ENCODE data around the gene CACNA1I.

DNA sequence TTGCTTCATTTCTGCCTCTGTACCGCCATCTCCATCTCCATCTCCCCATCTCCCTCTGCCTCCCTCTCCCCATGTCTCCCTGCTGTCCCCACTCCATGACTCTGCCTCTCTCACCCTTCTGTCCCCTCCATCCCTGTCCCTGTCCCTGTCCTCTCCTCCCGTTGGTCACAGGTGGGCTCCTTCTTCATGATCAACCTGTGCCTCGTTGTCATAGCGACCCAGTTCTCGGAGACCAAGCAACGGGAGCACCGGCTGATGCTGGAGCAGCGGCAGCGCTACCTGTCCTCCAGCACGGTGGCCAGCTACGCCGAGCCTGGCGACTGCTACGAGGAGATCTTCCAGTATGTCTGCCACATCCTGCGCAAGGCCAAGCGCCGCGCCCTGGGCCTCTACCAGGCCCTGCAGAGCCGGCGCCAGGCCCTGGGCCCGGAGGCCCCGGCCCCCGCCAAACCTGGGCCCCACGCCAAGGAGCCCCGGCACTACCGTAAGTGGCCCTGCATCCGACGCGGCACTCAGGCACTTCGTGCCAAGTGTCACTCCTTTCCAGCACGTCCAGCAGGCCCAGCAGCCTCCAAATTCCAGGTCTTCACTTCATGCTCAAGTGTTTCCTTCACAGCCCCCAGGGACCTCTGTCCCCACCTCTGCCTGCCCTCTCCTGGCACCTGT lies 76.0 kb downstream of the CACNA1I start:
- no peak for TF ChIP-seq ZNF184 (tag by site-specific recombination; IDR thresholded peaks at IDR 0.05)
- no peak for TF ChIP-seq ZNF133 (tag by site-specific recombination; IDR thresholded peaks at IDR 0.05)
- TF ChIP-seq, protein P1, sequence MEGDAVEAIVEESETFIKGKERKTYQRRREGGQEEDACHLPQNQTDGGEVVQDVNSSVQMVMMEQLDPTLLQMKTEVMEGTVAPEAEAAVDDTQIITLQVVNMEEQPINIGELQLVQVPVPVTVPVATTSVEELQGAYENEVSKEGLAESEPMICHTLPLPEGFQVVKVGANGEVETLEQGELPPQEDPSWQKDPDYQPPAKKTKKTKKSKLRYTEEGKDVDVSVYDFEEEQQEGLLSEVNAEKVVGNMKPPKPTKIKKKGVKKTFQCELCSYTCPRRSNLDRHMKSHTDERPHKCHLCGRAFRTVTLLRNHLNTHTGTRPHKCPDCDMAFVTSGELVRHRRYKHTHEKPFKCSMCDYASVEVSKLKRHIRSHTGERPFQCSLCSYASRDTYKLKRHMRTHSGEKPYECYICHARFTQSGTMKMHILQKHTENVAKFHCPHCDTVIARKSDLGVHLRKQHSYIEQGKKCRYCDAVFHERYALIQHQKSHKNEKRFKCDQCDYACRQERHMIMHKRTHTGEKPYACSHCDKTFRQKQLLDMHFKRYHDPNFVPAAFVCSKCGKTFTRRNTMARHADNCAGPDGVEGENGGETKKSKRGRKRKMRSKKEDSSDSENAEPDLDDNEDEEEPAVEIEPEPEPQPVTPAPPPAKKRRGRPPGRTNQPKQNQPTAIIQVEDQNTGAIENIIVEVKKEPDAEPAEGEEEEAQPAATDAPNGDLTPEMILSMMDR (tag by site-specific recombination; IDR thresholded peaks at IDR 0.05): no peak
- TF ChIP-seq ZNF558 (tag by site-specific recombination; IDR thresholded peaks at IDR 0.05): no peak
- no peak for TF ChIP-seq KLF8 (tag by site-specific recombination; IDR thresholded peaks at IDR 0.05)
- no peak for TF ChIP-seq ZNF138 (tag by site-specific recombination; IDR thresholded peaks at IDR 0.05; ENCODE audit: borderline replicate concordance)
- no peak for TF ChIP-seq TCF7L2 (IDR thresholded peaks at IDR 0.05; ENCODE audit: borderline replicate concordance, low read depth, low read length)
- TF ChIP-seq ZNF658 (tag by site-specific recombination; IDR thresholded peaks at IDR 0.05): no peak
- TF ChIP-seq, protein P2, sequence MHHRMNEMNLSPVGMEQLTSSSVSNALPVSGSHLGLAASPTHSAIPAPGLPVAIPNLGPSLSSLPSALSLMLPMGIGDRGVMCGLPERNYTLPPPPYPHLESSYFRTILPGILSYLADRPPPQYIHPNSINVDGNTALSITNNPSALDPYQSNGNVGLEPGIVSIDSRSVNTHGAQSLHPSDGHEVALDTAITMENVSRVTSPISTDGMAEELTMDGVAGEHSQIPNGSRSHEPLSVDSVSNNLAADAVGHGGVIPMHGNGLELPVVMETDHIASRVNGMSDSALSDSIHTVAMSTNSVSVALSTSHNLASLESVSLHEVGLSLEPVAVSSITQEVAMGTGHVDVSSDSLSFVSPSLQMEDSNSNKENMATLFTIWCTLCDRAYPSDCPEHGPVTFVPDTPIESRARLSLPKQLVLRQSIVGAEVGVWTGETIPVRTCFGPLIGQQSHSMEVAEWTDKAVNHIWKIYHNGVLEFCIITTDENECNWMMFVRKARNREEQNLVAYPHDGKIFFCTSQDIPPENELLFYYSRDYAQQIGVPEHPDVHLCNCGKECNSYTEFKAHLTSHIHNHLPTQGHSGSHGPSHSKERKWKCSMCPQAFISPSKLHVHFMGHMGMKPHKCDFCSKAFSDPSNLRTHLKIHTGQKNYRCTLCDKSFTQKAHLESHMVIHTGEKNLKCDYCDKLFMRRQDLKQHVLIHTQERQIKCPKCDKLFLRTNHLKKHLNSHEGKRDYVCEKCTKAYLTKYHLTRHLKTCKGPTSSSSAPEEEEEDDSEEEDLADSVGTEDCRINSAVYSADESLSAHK (tag by site-specific recombination; IDR thresholded peaks at IDR 0.05): no peak
- TF ChIP-seq SETDB1 (IDR thresholded peaks at IDR 0.05; ENCODE audit: insufficient read length, low read length): no peak
- TF ChIP-seq, protein P3, sequence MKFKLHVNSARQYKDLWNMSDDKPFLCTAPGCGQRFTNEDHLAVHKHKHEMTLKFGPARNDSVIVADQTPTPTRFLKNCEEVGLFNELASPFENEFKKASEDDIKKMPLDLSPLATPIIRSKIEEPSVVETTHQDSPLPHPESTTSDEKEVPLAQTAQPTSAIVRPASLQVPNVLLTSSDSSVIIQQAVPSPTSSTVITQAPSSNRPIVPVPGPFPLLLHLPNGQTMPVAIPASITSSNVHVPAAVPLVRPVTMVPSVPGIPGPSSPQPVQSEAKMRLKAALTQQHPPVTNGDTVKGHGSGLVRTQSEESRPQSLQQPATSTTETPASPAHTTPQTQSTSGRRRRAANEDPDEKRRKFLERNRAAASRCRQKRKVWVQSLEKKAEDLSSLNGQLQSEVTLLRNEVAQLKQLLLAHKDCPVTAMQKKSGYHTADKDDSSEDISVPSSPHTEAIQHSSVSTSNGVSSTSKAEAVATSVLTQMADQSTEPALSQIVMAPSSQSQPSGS (tag by site-specific recombination; IDR thresholded peaks at IDR 0.05; ENCODE audit: low read depth): no peak
- no peak for TF ChIP-seq ZFP69B (tag by site-specific recombination; IDR thresholded peaks at IDR 0.05)
- no peak for TF ChIP-seq ZNF561 (tag by site-specific recombination; IDR thresholded peaks at IDR 0.05; ENCODE audit: borderline replicate concordance)

Measured in HEK293 (cell line).